ENCODE results near the gene WNT3.

- TF ChIP-seq, protein P1, sequence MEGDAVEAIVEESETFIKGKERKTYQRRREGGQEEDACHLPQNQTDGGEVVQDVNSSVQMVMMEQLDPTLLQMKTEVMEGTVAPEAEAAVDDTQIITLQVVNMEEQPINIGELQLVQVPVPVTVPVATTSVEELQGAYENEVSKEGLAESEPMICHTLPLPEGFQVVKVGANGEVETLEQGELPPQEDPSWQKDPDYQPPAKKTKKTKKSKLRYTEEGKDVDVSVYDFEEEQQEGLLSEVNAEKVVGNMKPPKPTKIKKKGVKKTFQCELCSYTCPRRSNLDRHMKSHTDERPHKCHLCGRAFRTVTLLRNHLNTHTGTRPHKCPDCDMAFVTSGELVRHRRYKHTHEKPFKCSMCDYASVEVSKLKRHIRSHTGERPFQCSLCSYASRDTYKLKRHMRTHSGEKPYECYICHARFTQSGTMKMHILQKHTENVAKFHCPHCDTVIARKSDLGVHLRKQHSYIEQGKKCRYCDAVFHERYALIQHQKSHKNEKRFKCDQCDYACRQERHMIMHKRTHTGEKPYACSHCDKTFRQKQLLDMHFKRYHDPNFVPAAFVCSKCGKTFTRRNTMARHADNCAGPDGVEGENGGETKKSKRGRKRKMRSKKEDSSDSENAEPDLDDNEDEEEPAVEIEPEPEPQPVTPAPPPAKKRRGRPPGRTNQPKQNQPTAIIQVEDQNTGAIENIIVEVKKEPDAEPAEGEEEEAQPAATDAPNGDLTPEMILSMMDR (conservative IDR thresholded peaks at IDR 0.05; ENCODE audit: low read depth in 2 of 2) = no peak
- TF ChIP-seq, protein P2, sequence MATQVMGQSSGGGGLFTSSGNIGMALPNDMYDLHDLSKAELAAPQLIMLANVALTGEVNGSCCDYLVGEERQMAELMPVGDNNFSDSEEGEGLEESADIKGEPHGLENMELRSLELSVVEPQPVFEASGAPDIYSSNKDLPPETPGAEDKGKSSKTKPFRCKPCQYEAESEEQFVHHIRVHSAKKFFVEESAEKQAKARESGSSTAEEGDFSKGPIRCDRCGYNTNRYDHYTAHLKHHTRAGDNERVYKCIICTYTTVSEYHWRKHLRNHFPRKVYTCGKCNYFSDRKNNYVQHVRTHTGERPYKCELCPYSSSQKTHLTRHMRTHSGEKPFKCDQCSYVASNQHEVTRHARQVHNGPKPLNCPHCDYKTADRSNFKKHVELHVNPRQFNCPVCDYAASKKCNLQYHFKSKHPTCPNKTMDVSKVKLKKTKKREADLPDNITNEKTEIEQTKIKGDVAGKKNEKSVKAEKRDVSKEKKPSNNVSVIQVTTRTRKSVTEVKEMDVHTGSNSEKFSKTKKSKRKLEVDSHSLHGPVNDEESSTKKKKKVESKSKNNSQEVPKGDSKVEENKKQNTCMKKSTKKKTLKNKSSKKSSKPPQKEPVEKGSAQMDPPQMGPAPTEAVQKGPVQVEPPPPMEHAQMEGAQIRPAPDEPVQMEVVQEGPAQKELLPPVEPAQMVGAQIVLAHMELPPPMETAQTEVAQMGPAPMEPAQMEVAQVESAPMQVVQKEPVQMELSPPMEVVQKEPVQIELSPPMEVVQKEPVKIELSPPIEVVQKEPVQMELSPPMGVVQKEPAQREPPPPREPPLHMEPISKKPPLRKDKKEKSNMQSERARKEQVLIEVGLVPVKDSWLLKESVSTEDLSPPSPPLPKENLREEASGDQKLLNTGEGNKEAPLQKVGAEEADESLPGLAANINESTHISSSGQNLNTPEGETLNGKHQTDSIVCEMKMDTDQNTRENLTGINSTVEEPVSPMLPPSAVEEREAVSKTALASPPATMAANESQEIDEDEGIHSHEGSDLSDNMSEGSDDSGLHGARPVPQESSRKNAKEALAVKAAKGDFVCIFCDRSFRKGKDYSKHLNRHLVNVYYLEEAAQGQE (IDR thresholded peaks at IDR 0.05; ENCODE audit: unreplicated experiment) = no peak
- no peak for TF ChIP-seq POLR2AphosphoS5 (IDR thresholded peaks at IDR 0.05; ENCODE audit: low read depth)
- no peak for TF ChIP-seq EZH2 (IDR thresholded peaks at IDR 0.05; ENCODE audit: low read depth, unreplicated experiment)
- no peak for TF ChIP-seq EZH2phosphoT487 (IDR thresholded peaks at IDR 0.05; ENCODE audit: unreplicated experiment)
- no peak for TF ChIP-seq CREB1 (CRISPR knock-in tag; IDR thresholded peaks at IDR 0.05; ENCODE audit: low read depth)
Measured at GRCh38 chr17:46720408-46720807, 98.1 kb downstream of the WNT3 start.
